Mesenchymal stem cell (in vitro differentiated cells and primary cell): ENCODE measurements around the gene PDGFD.

Source experiments
- DNase-seq: peaks from one replicate; pipeline ENCODE4 v3.0.0-alpha.2; 2013
- H2AFZ ChIP-seq: one replicate; pipeline ENCODE4 v1.6.1; 2013; ENCODE audit warnings: low read depth, mild to moderate bottlenecking, control low read depth, inconsistent platforms, low read length, moderate library complexity
- H2AK5ac ChIP-seq: 2 replicates; pipeline ENCODE4 v1.6.1; 2013; ENCODE audit warnings: low read length, moderate library complexity, mild to moderate bottlenecking, inconsistent platforms; ENCODE audit not compliant: severe bottlenecking
- H2BK120ac ChIP-seq: one replicate; pipeline ENCODE4 v1.6.1; 2013; ENCODE audit warnings: low read depth, mild to moderate bottlenecking, inconsistent platforms, low read length, moderate library complexity
- H2BK12ac ChIP-seq, 2 experiments: one replicate each; pipeline ENCODE4 v1.6.1; 2013; ENCODE audit warnings: inconsistent platforms in 2 of 2, low read length in 2 of 2, mild to moderate bottlenecking in 2 of 2, moderate library complexity in 2 of 2, control low read depth in 1 of 2
- H2BK15ac ChIP-seq: one replicate; pipeline ENCODE4 v1.6.1; 2013; ENCODE audit warnings: mild to moderate bottlenecking, low read depth, inconsistent platforms; ENCODE audit not compliant: poor library complexity, severe bottlenecking
- H2BK5ac ChIP-seq: 2 replicates; pipeline ENCODE4 v1.6.1; 2013; ENCODE audit warnings: low read depth, mild to moderate bottlenecking, low read length, control low read depth, inconsistent platforms; ENCODE audit not compliant: poor library complexity, severe bottlenecking
- H3K14ac ChIP-seq, 2 experiments: one replicate each; pipeline ENCODE4 v1.6.1; 2013; ENCODE audit warnings: inconsistent platforms in 2 of 2, low read length in 2 of 2, control low read depth in 1 of 2, mild to moderate bottlenecking in 1 of 2, moderate library complexity in 1 of 2
- H3K18ac ChIP-seq, 2 experiments: one replicate each; pipeline ENCODE4 v1.6.1; 2013; ENCODE audit warnings: inconsistent platforms in 2 of 2, low read length in 2 of 2, control low read depth in 1 of 2, low read depth in 1 of 2, mild to moderate bottlenecking in 1 of 2
- H3K23ac ChIP-seq, 2 experiments: one replicate each; pipeline ENCODE4 v1.6.1; 2013; ENCODE audit warnings: inconsistent platforms in 2 of 2, low read length in 2 of 2, mild to moderate bottlenecking in 2 of 2, moderate library complexity in 2 of 2, control low read depth in 1 of 2
- H3K27ac ChIP-seq: 2 replicates; pipeline ENCODE4 v1.5.1; 2013; ENCODE audit warnings: mild to moderate bottlenecking, moderate library complexity, low read length, control low read depth, inconsistent platforms; ENCODE audit not compliant: poor library complexity, severe bottlenecking
- H3K27me3 ChIP-seq, 2 experiments: 2 replicates each; pipeline versions ENCODE4 v1.6.1 to v1.7.0; 2013; ENCODE audit warnings: low read length in 2 of 2, mild to moderate bottlenecking in 2 of 2, moderate library complexity in 2 of 2, control low read depth in 1 of 2, inconsistent platforms in 1 of 2; ENCODE audit not compliant: control insufficient read depth in 1 of 2, insufficient read depth in 1 of 2
- H3K36me3 ChIP-seq, 2 experiments: 2 replicates each; pipeline versions ENCODE4 v1.6.1 to v1.7.0; 2013; ENCODE audit warnings: low read length in 2 of 2, control low read depth in 1 of 2, inconsistent platforms in 1 of 2, low read depth in 1 of 2, mild to moderate bottlenecking in 1 of 2; ENCODE audit not compliant: insufficient read depth in 2 of 2, control insufficient read depth in 1 of 2
- H3K4ac ChIP-seq, 2 experiments: one replicate each; pipeline ENCODE4 v1.6.1; 2013; ENCODE audit warnings: inconsistent platforms in 2 of 2, low read length in 2 of 2, mild to moderate bottlenecking in 2 of 2, moderate library complexity in 2 of 2, control low read depth in 1 of 2, low read depth in 1 of 2
- H3K4me1 ChIP-seq: 2 replicates; pipeline ENCODE4 v1.6.1; 2013; ENCODE audit warnings: low read depth, low read length, control low read depth; ENCODE audit not compliant: control insufficient read depth, insufficient read depth
- H3K4me2 ChIP-seq: 2 replicates; pipeline ENCODE4 v1.6.1; 2013; ENCODE audit warnings: low read length, mild to moderate bottlenecking, inconsistent platforms; ENCODE audit not compliant: poor library complexity, severe bottlenecking
- H3K4me3 ChIP-seq, 2 experiments: 2 replicates each; pipeline versions ENCODE4 v1.5.1 to v1.7.0; 2013; ENCODE audit warnings: low read length in 2 of 2, mild to moderate bottlenecking in 2 of 2, control low read depth in 1 of 2, low read depth in 1 of 2; ENCODE audit not compliant: insufficient read depth in 1 of 2
- H3K79me1 ChIP-seq: replicated peaks from 2 replicates; pipeline ENCODE4 v1.6.1; 2013; ENCODE audit warnings: mild to moderate bottlenecking, control low read depth, low read length, inconsistent platforms; ENCODE audit not compliant: poor library complexity, severe bottlenecking
- H3K9ac ChIP-seq: 2 replicates; pipeline ENCODE4 v1.7.0; 2013; ENCODE audit warnings: mild to moderate bottlenecking, low read length, moderate library complexity
- H3K9me3 ChIP-seq: 2 replicates; pipeline ENCODE4 v1.7.0; 2013; ENCODE audit warnings: mild to moderate bottlenecking, low read length; ENCODE audit not compliant: control insufficient read depth
- H4K8ac ChIP-seq: one replicate; pipeline ENCODE4 v1.6.1; 2013; ENCODE audit warnings: inconsistent platforms, mild to moderate bottlenecking, low read length, moderate library complexity
- H4K91ac ChIP-seq: one replicate; pipeline ENCODE4 v1.6.1; 2013; ENCODE audit warnings: mild to moderate bottlenecking, low read length, inconsistent platforms
- WGBS: methylation state at CpG from one replicate; pipeline ENCODE4 v1.1.7; 2013; ENCODE audit warnings: mixed read lengths; 5-methylcytosine and 5-hydroxymethylcytosine counted together

Gene PDGFD

GRCh38 chr11:103878646-103879045 is 285.3 kb downstream of the PDGFD start:
- H2BK5ac ChIP-seq: no peak overlapping the region
- H2BK12ac ChIP-seq: no peak overlapping the region
- H4K91ac ChIP-seq: no peak overlapping the region
- H3K36me3 ChIP-seq: no peaks in the 10 kb centered on the region
- no peak overlapping the region for H3K14ac ChIP-seq
- H3K4ac ChIP-seq: no peak overlapping the region
- H3K79me1 ChIP-seq: no peaks in the 10 kb centered on the region
- no peak overlapping the region for H2AK5ac ChIP-seq
- no peak overlapping the region for H3K18ac ChIP-seq
- no peak overlapping the region for H2AFZ ChIP-seq
- H3K9ac ChIP-seq: no peak overlapping the region
- no peak overlapping the region for H2BK15ac ChIP-seq
- no peak overlapping the region for H4K8ac ChIP-seq
- H3K27me3 ChIP-seq: no peaks in the 10 kb centered on the region
- H3K4me2 ChIP-seq: no peak overlapping the region
- DNase-seq: no peak
- no peak overlapping the region for H2BK120ac ChIP-seq
- no peaks in the 10 kb centered on the region for H3K4me1 ChIP-seq
- no peak overlapping the region for H3K23ac ChIP-seq
- no peaks in the 10 kb centered on the region for H3K9me3 ChIP-seq
- H3K4me3 ChIP-seq: no peak overlapping the region
- no peak overlapping the region for H3K27ac ChIP-seq

DNA sequence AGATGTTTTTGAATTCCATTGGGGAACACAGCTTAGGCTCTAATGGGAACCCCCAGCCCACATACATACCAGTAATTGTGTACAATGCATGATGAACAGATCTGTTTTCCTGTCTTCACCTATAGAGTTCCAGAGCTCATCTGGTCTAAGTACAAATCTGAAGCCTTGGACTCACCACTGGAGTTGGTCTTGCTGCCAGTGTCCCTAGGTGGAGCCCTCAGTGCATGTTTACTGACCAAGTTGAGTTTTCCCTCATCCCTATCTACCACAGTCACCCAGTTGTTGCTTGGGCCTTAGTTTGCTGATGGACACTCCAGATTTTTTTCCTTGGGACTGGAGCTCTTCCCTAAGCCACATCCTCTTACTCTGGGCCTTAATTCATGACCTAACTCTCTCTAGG is 286.7 kb downstream of the PDGFD start:
- peak; percentile 25 for DNase-seq
- Histone ChIP-seq H3K27me3 (no peaks in the 10 kb centered on the region), H3K36me3 (no peaks in the 10 kb centered on the region), H3K79me1 (no peaks in the 10 kb centered on the region), H3K27ac (no peak overlapping the region), H3K4ac (no peak overlapping the region), H2BK15ac (no peak overlapping the region), H3K4me2 (no peak overlapping the region), H3K9me3 (no peaks in the 10 kb centered on the region), H2BK5ac (no peak overlapping the region), H4K91ac (no peak overlapping the region), H2BK12ac (no peak overlapping the region), H3K4me3 (no peak overlapping the region), H3K18ac (no peak overlapping the region), H3K4me1 (no peaks in the 10 kb centered on the region), H3K9ac (no peak overlapping the region), H4K8ac (no peak overlapping the region), H2BK120ac (no peak overlapping the region), H2AFZ (no peak overlapping the region), H2AK5ac (no peak overlapping the region), H3K23ac (no peak overlapping the region), H3K14ac (no peak overlapping the region)

- no peak overlapping the region for H2BK12ac ChIP-seq
- no peaks in the 10 kb centered on the region for H3K4me1 ChIP-seq
- no peak overlapping the region for H2AFZ ChIP-seq
- no peaks in the 10 kb centered on the region for H3K27me3 ChIP-seq
- H3K23ac ChIP-seq: no peak overlapping the region
- H3K79me1 ChIP-seq: no peaks in the 10 kb centered on the region
- no peak overlapping the region for H2BK15ac ChIP-seq
- DNase-seq: no peak
- no peaks in the 10 kb centered on the region for H3K36me3 ChIP-seq
- H3K9me3 ChIP-seq: no peaks in the 10 kb centered on the region
- no peak overlapping the region for H4K91ac ChIP-seq
- H2BK120ac ChIP-seq: no peak overlapping the region
- H3K14ac ChIP-seq: no peak overlapping the region
- no peak overlapping the region for H3K27ac ChIP-seq
- 79% methylated on average over 1 of the region's 2 CpGs for WGBS
- H2BK5ac ChIP-seq: no peak overlapping the region
- H3K9ac ChIP-seq: no peak overlapping the region
- no peak overlapping the region for H3K4ac ChIP-seq
- no peak overlapping the region for H3K4me2 ChIP-seq
- H4K8ac ChIP-seq: no peak overlapping the region
- H2AK5ac ChIP-seq: no peak overlapping the region
- no peak overlapping the region for H3K18ac ChIP-seq
- H3K4me3 ChIP-seq: no peak overlapping the region
Observed at GRCh38 chr11:103875855-103876510, 288.0 kb downstream of the PDGFD start.

DNA sequence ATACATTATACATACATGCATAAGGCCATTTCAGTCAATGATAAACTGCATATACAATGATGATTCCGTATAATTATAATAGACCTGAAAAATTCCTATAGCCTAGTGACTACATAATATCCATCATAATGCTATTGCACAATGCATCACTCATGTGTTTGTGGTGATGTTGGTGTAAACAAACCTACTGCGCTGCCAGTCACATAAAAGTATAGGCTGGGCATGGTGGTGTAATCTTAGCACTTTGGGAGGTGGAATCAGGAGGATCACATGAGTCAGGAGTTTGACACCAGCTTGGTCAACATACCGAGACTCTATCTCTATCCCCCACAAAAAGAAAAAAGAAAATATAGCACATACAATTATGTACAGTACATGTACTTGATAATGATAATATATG is 291.2 kb downstream of the PDGFD start:
- no peak overlapping the region for H3K23ac ChIP-seq
- H4K91ac ChIP-seq: no peak overlapping the region
- H3K4me1 ChIP-seq: no peaks in the 10 kb centered on the region
- no peak overlapping the region for H3K14ac ChIP-seq
- no peak overlapping the region for H2BK5ac ChIP-seq
- H3K4me2 ChIP-seq: no peak overlapping the region
- no peak overlapping the region for H3K27ac ChIP-seq
- H2BK12ac ChIP-seq: no peak overlapping the region
- WGBS: no CpG with 5 or more reads among the region's 3 CpGs
- no peak overlapping the region for H4K8ac ChIP-seq
- no peaks in the 10 kb centered on the region for H3K9me3 ChIP-seq
- H2AFZ ChIP-seq: no peak overlapping the region
- no peak overlapping the region for H2BK120ac ChIP-seq
- no peaks in the 10 kb centered on the region for H3K27me3 ChIP-seq
- H3K4ac ChIP-seq: no peak overlapping the region
- H3K18ac ChIP-seq: no peak overlapping the region
- no peaks in the 10 kb centered on the region for H3K79me1 ChIP-seq
- H2AK5ac ChIP-seq: no peak overlapping the region
- H3K9ac ChIP-seq: no peak overlapping the region
- no peak overlapping the region for H3K4me3 ChIP-seq
- DNase-seq: no peak
- no peaks in the 10 kb centered on the region for H3K36me3 ChIP-seq
- no peak overlapping the region for H2BK15ac ChIP-seq
